ENCODE measurements around the gene LDHA. TPM values are rescaled to one million over a fixed set of nuclear protein-coding genes. Genes with fewer than 3 reads are reported as not detected.
A peak's percentile ranks its signal among the peaks of the same experiment; 100 is the strongest.

Gene LDHA
- total RNA-seq, 1 donor from 2014 or later = 1,075 TPM

- Histone ChIP-seq H3K4me3 (ENCODE audit: low read depth, low read length) (no peak overlapping the region), H3K27me3 (ENCODE audit: control insufficient read depth, insufficient read depth, low read length) (no peaks in the 10 kb centered on the region), H3K36me3 (ENCODE audit: control insufficient read depth, insufficient read depth, low read length) (no peaks in the 10 kb centered on the region)
- no peak for DNase-seq (ENCODE audit: low read depth)
- TF ChIP-seq CTCF (IDR thresholded peaks at IDR 0.05; ENCODE audit: insufficient read depth, low read length, severe bottlenecking) = no peak
- no peak for FAIRE-seq
Observed at GRCh38 chr11:18449251-18449650, 54.9 kb downstream of the LDHA start.

DNA sequence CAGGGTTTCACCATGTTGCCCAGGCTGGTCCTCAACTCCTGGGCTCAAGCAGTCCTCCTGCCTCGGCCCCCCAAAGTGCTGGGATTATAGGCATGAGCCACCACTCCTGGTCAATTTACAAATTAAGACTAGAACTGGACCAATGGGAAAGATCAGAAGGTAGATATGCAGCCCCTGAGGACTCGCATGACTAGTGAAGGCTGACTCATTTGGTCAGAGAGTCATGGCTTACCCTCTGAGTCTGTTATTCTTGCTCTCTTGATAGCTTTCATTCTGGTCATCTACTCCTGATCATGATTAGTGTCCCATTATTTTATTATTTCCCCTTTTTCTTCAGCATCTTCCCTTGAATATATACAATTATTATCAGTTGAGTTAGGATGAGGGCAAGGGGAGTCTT is 58.6 kb downstream of the LDHA start:
- H3K36me3 ChIP-seq (ENCODE audit: control insufficient read depth, insufficient read depth, low read length) = no peaks in the 10 kb centered on the region
- DNase-seq (ENCODE audit: low read depth) (peak; percentile 56), FAIRE-seq (no peak)
- no peak for TF ChIP-seq CTCF (IDR thresholded peaks at IDR 0.05; ENCODE audit: insufficient read depth, low read length, severe bottlenecking)
- no peak overlapping the region for H3K4me3 ChIP-seq (ENCODE audit: low read depth, low read length)
- H3K27me3 ChIP-seq (ENCODE audit: control insufficient read depth, insufficient read depth, low read length) = no peaks in the 10 kb centered on the region

- Histone ChIP-seq H3K4me3 (ENCODE audit: low read depth, low read length) (no peak within 1 kb of the TSS), H3K36me3 (ENCODE audit: control insufficient read depth, insufficient read depth, low read length) (no peaks in the 10 kb centered on the region), H3K27me3 (ENCODE audit: control insufficient read depth, insufficient read depth, low read length) (no peaks in the 10 kb centered on the region)
- DNase-seq (ENCODE audit: low read depth) (no peak), FAIRE-seq (no peak)
- TF ChIP-seq CTCF (IDR thresholded peaks at IDR 0.05; ENCODE audit: insufficient read depth, low read length, severe bottlenecking) = no peak
Observed at GRCh38 chr11:18455686-18456372, 61.5 kb downstream of the LDHA start, which contains the start of gene LDHAL6A. TSS of gene LDHAL6A (plus strand) at chr11:18455856. CDS start at chr11:18456681, 825 bp downstream.

- DNase-seq (ENCODE audit: low read depth) (peak; percentile 68), FAIRE-seq (no peak)
- no peaks in the 10 kb centered on the region for H3K36me3 ChIP-seq (ENCODE audit: control insufficient read depth, insufficient read depth, low read length)
- no peak for TF ChIP-seq CTCF (IDR thresholded peaks at IDR 0.05; ENCODE audit: insufficient read depth, low read length, severe bottlenecking)
- H3K27me3 ChIP-seq (ENCODE audit: control insufficient read depth, insufficient read depth, low read length) = no peaks in the 10 kb centered on the region
- no peak overlapping the region for H3K4me3 ChIP-seq (ENCODE audit: low read depth, low read length)
Observed at GRCh38 chr11:18457450-18457849, 63.1 kb downstream of the LDHA start.

Other genes with a start within 250 kb of the LDHA start
- gene MRGPRX4, start 221.7 kb upstream of the LDHA start, total RNA-seq = not detected in 2 replicates
- not detected in 2 replicates for gene SAA4, start 157.8 kb upstream of the LDHA start, total RNA-seq
- gene SAA2, start 145.9 kb upstream of the LDHA start, total RNA-seq = 1.9 TPM in 1 of 2 replicates, not detected in the other
- gene SAA1, start 128.3 kb upstream of the LDHA start, total RNA-seq = 1.6 and 4.7 TPM in 2 replicates
- 39.0 and 58.9 TPM in 2 replicates for gene HPS5, start 72.4 kb upstream of the LDHA start, total RNA-seq
- gene GTF2H1, start 72.0 kb upstream of the LDHA start, total RNA-seq = 56.3 and 79.8 TPM in 2 replicates
- gene LDHC, start 17.8 kb downstream of the LDHA start, total RNA-seq = 0.26 and 1.7 TPM in 2 replicates
- not detected in 2 replicates for gene LDHAL6A, start 61.3 kb downstream of the LDHA start, total RNA-seq
- 71.1 and 79.0 TPM in 2 replicates for gene TSG101, start 132.4 kb downstream of the LDHA start, total RNA-seq
- gene UEVLD, start 194.2 kb downstream of the LDHA start, total RNA-seq = 22.9 and 23.6 TPM in 2 replicates
- gene MISFA, start 205.2 kb downstream of the LDHA start, total RNA-seq = 0.64 and 0.79 TPM in 2 replicates
- 12.6 and 17.3 TPM in 2 replicates for gene SPTY2D1, start 239.8 kb downstream of the LDHA start, total RNA-seq